Measurements from ENCODE around the gene CHI3L2.

DNA sequence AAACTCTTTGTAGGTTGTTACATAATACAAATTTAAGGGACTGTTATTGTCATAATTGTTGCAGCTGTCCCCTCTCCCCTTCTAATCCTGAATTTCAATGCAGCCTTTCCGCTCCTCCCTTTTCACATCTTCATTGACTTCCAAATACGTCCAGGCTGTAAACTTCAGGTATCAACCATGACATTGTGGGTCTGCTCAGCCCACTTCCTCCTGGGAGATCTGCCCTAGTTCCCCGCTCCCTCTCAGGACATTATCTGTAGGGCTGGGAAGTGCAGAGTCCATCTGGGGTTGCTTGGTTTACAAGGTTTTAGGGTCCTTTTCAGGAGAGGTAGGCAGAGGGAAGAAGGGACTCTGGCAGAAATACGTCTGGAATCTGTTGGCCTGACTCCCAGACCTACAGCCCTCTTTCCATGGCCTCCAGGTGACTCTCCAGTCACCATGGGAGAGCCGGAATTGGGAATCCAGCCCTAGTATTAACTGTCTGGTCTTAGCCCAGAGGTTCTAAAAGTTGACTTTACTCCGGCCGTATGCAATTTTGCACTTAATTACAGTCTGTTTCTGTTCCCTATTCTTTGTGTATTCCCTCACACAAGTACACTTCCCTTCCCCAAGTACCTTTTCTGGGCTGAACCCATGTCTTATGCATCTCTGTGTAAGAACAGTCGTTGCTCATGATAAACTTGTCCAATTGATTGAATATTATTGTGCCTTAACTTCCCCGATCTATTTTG lies 22.4 kb upstream of the CHI3L2 start:
- no peak for TF ChIP-seq POLR2AphosphoS5 (IDR thresholded peaks at IDR 0.05; ENCODE audit: low read depth, low read length)
- TF ChIP-seq TAF1 (IDR thresholded peaks at IDR 0.05; ENCODE audit: borderline replicate concordance, insufficient read depth, low read length), result no peak
- TF ChIP-seq, protein P1, sequence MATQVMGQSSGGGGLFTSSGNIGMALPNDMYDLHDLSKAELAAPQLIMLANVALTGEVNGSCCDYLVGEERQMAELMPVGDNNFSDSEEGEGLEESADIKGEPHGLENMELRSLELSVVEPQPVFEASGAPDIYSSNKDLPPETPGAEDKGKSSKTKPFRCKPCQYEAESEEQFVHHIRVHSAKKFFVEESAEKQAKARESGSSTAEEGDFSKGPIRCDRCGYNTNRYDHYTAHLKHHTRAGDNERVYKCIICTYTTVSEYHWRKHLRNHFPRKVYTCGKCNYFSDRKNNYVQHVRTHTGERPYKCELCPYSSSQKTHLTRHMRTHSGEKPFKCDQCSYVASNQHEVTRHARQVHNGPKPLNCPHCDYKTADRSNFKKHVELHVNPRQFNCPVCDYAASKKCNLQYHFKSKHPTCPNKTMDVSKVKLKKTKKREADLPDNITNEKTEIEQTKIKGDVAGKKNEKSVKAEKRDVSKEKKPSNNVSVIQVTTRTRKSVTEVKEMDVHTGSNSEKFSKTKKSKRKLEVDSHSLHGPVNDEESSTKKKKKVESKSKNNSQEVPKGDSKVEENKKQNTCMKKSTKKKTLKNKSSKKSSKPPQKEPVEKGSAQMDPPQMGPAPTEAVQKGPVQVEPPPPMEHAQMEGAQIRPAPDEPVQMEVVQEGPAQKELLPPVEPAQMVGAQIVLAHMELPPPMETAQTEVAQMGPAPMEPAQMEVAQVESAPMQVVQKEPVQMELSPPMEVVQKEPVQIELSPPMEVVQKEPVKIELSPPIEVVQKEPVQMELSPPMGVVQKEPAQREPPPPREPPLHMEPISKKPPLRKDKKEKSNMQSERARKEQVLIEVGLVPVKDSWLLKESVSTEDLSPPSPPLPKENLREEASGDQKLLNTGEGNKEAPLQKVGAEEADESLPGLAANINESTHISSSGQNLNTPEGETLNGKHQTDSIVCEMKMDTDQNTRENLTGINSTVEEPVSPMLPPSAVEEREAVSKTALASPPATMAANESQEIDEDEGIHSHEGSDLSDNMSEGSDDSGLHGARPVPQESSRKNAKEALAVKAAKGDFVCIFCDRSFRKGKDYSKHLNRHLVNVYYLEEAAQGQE (IDR thresholded peaks at IDR 0.05; ENCODE audit: insufficient read depth in 1 of 2, low read depth in 2 of 2, low read length in 2 of 2), result no peak
- no peak for TF ChIP-seq FOXP2 (optimal IDR thresholded peaks at IDR 0.05; ENCODE audit: borderline replicate concordance, extremely low read depth, extremely low read length, insufficient read depth)
